ENCODE measurements around the gene ATPAF1. TPM values are rescaled to one million over a fixed set of nuclear protein-coding genes. Genes with fewer than 3 reads are reported as not detected.

Gene ATPAF1
- total and polyA plus RNA-seq, 9 of the 15 experiments (the other 6 are each of a cell fraction or from before 2014, with no cell fraction given) = 6.3 to 56.2 (median 27.4) TPM

- Histone ChIP-seq H3K9me1 (ENCODE audit: control insufficient read depth, insufficient read depth, low read length) (no peaks in the 10 kb centered on the region), H4K20me1 (replicated peaks; ENCODE audit: control insufficient read depth, insufficient read depth, low read length) (0 out of 2 replicates have a peak, but pooled peaks cover 4% of the 10 kb centered on the region), H3K4me3 (no peak overlapping the region), H3K79me2 (ENCODE audit: control insufficient read depth, insufficient read depth, low read length) (no peaks in the 10 kb centered on the region), H3K9ac (ENCODE audit: insufficient read depth in 1 of 2, low read depth in 2 of 2, low read length in 2 of 2) (no peak overlapping the region; a peak in 1 of 4 replicates), H3K9me3 (replicated peaks; ENCODE audit: control insufficient read depth, insufficient read depth, low read depth, low read length) (no peaks in the 10 kb centered on the region), H3K4me2 (ENCODE audit: insufficient read depth, low read length) (no peak overlapping the region), H3K36me3 (ENCODE audit: control insufficient read depth, insufficient read depth, low read length) (peaks cover 71% of the 10 kb centered on the region), H3K27ac (ENCODE audit: extremely low read depth, low read depth, low read length) (no peak overlapping the region), H3K27me3 (ENCODE audit: control insufficient read depth in 2 of 2, insufficient read depth in 2 of 2, low read length in 2 of 2) (no peaks in the 10 kb centered on the region), H2AFZ (ENCODE audit: low read depth, low read length) (no peak overlapping the region), H3K4me1 (replicated peaks in 1 of 2; ENCODE audit: control insufficient read depth in 2 of 2, insufficient read depth in 2 of 2, low read length in 2 of 2) (peaks cover 10 to 38% of the 10 kb centered on the region in 2 experiments; a peak in 4 of 5 replicates)
- BruUV-seq (replicated peaks) = no TSS peak
- POLR2A ChIA-PET = interaction anchor here (0.5 to 1.8 kb wide), 6 partner anchors 11 to 106 kb away, joined by 3 to 8 read pairs (median 6); partner anchors contain the start of gene MKNK1
- DNase-seq (ENCODE audit: extremely low read depth in 1 of 4, low spot score in 3 of 4) (no peak), ATAC-seq (no peak), FAIRE-seq (no peak)
- in situ Hi-C loops (cut with MboI) (no loop called here), intact Hi-C loops (cut with micrococcal nuclease) (no loop called here)
- 0 out of 2 replicates have a peak, but pooled peaks have one; percentile 1 for TF ChIP-seq TFAP4 (CRISPR knock-in tag; IDR thresholded peaks at IDR 0.05; ENCODE audit: borderline replicate concordance)
- TF ChIP-seq MAFG (tag; conservative IDR thresholded peaks at IDR 0.05) = no peak
- 0 out of 2 replicates have a peak, but pooled peaks have one; percentile 18 for TF ChIP-seq ATF3 (IDR thresholded peaks at IDR 0.05)
- no peak for TF ChIP-seq ATF3 (CRISPR knock-in tag; conservative IDR thresholded peaks at IDR 0.05)
- TF ChIP-seq JUND (IDR thresholded peaks at IDR 0.05; ENCODE audit: borderline replicate concordance, low read depth, low read length) = 0 out of 2 replicates have a peak, but pooled peaks have one; percentile 16
- TF ChIP-seq JUND (tag; IDR thresholded peaks at IDR 0.05; ENCODE audit: borderline replicate concordance, low read depth, low read length) = no peak
- CTCF ChIA-PET (ENCODE audit: low intra/inter-chr PET ratio) = no interaction called here
- WGBS (ENCODE audit: insufficient coverage, low coverage, missing lambda C conversion rate) = 70% methylated on average over 5 of the region's 5 CpGs
These were observed 84.7 kb downstream of the ATPAF1 start for GRCh38 chr1:46583494-46583893.

All from K562 (cell line).